ENCODE results near the gene NSUN6. TPM values are rescaled to one million over a fixed set of nuclear protein-coding genes. Genes with fewer than 3 reads are reported as not detected.

The NSUN6 gene
- total RNA-seq, 1 experiment from 2014 or later = 6.0 TPM

GRCh38 chr10:18665815-18666558, 14.6 kb upstream of the NSUN6 start:
- H3K79me2 ChIP-seq (ENCODE audit: low read length) = peaks cover 76% of the 10 kb centered on the region
- no peaks in the 10 kb centered on the region for H3K9me3 ChIP-seq (ENCODE audit: low read length)
- H4K20me1 ChIP-seq (ENCODE audit: low read length) = peaks cover 15% of the 10 kb centered on the region
- CTCF ChIA-PET = no interaction called here
- H3K27me3 ChIP-seq (ENCODE audit: low read length) = no peaks in the 10 kb centered on the region
- peak overlapping the region; percentile 52 for H3K27ac ChIP-seq (ENCODE audit: low read length)
- intact Hi-C loops (cut with micrococcal nuclease) = loop anchor here (2.0 kb wide), 1 partner anchor 17 kb away; no protein-coding TSS in a partner anchor
- no peaks in the 10 kb centered on the region for H3K9me2 ChIP-seq (replicated peaks; ENCODE audit: low read length)
- BruUV-seq (replicated peaks) = no TSS peak
- H3K4me1 ChIP-seq (ENCODE audit: insufficient read depth, low read length) = peaks cover 34% of the 10 kb centered on the region
- H3K4me2 ChIP-seq (ENCODE audit: low read length) = peak overlapping the region; percentile 70
- DNase-seq = peak; percentile 63
- no peak overlapping the region for H2AFZ ChIP-seq (ENCODE audit: low read length)
- POLR2A ChIA-PET (ENCODE audit: unreplicated experiment) = no interaction called here
- no peak for TF ChIP-seq CTCF (conservative IDR thresholded peaks at IDR 0.05; ENCODE audit: low read depth, low read length)
- no peak for TF ChIP-seq EZH2phosphoT487 (IDR thresholded peaks at IDR 0.05; ENCODE audit: borderline replicate concordance, low read length)
- TF ChIP-seq EZH2 (IDR thresholded peaks at IDR 0.05; ENCODE audit: low read length, unreplicated experiment) = no peak
- peak; percentile 77 for ATAC-seq
- peaks cover 11% of the 10 kb centered on the region for H3K36me3 ChIP-seq (ENCODE audit: low read depth, low read length)
- H3F3A ChIP-seq (ENCODE audit: low read length, unreplicated experiment) = no peaks in the 10 kb centered on the region
- H3K4me3 ChIP-seq (ENCODE audit: low read length) = peak overlapping the region; percentile 48; the same call in 1 of the 2 replicates
- H3K9ac ChIP-seq (ENCODE audit: low read length) = no peak overlapping the region

GRCh38 chr10:18664841-18665478, 13.6 kb upstream of the NSUN6 start:
- intact Hi-C loops (cut with micrococcal nuclease) = no loop called here
- no peaks in the 10 kb centered on the region for H3K27me3 ChIP-seq (ENCODE audit: low read length)
- H3K4me2 ChIP-seq (ENCODE audit: low read length) = peak overlapping the region; percentile 70
- peak overlapping the region; percentile 52; the same call in 1 of the 2 replicates for H3K27ac ChIP-seq (ENCODE audit: low read length)
- CTCF ChIA-PET = no interaction called here
- peaks cover 35% of the 10 kb centered on the region for H3K4me1 ChIP-seq (ENCODE audit: insufficient read depth, low read length)
- peak overlapping the region; percentile 20; the same call in 1 of the 2 replicates for H3K4me3 ChIP-seq (ENCODE audit: low read length)
- peaks cover 15% of the 10 kb centered on the region for H4K20me1 ChIP-seq (ENCODE audit: low read length)
- H3K36me3 ChIP-seq (ENCODE audit: low read depth, low read length) = peaks cover 11% of the 10 kb centered on the region
- no TSS peak for BruUV-seq (replicated peaks)
- H2AFZ ChIP-seq (ENCODE audit: low read length) = no peak overlapping the region
- TF ChIP-seq EZH2phosphoT487 (IDR thresholded peaks at IDR 0.05; ENCODE audit: borderline replicate concordance, low read length) (no peak), CTCF (conservative IDR thresholded peaks at IDR 0.05; ENCODE audit: low read depth, low read length) (no peak), EZH2 (IDR thresholded peaks at IDR 0.05; ENCODE audit: low read length, unreplicated experiment) (no peak)
- ATAC-seq (peak; percentile 12; the same call in 1 of the 2 replicates), DNase-seq (no peak)
- POLR2A ChIA-PET (ENCODE audit: unreplicated experiment) = no interaction called here
- no peaks in the 10 kb centered on the region for H3F3A ChIP-seq (ENCODE audit: low read length, unreplicated experiment)
- H3K9me3 ChIP-seq (ENCODE audit: low read length) = no peaks in the 10 kb centered on the region
- H3K9me2 ChIP-seq (replicated peaks; ENCODE audit: low read length) = no peaks in the 10 kb centered on the region
- peaks cover 86% of the 10 kb centered on the region for H3K79me2 ChIP-seq (ENCODE audit: low read length)
- no peak overlapping the region for H3K9ac ChIP-seq (ENCODE audit: low read length)
